Fibroblast of skin of back (primary cell): Measurements from ENCODE around the gene CCKAR.

ENCODE experiments used
- DNase-seq: peaks from one replicate; pipeline ENCODE4 v3.0.0-alpha.2; 2013

Gene CCKAR

GRCh38 chr4:26490960-26491284, 638 bp upstream of the CCKAR start:
- no peak for DNase-seq

- DNase-seq, result no peak
Measured at GRCh38 chr4:26489101-26489985, 941 bp downstream of the CCKAR start.

- no peak for DNase-seq
Measured at GRCh38 chr4:26485684-26486083, 4.6 kb downstream of the CCKAR start.

GRCh38 chr4:26484516-26484915, 5.8 kb downstream of the CCKAR start:
- DNase-seq, result no peak

- DNase-seq, result no peak
Measured at GRCh38 chr4:26484032-26484515, 6.2 kb downstream of the CCKAR start.

- DNase-seq, result no peak
Measured at GRCh38 chr4:26482508-26483462, 7.5 kb downstream of the CCKAR start.

GRCh38 chr4:26478330-26478729, 12.0 kb downstream of the CCKAR start:
- DNase-seq, result no peak

- DNase-seq, result no peak
Measured at GRCh38 chr4:26476545-26476944, 13.7 kb downstream of the CCKAR start.

- no peak for DNase-seq
Measured at GRCh38 chr4:26475716-26476115, 14.6 kb downstream of the CCKAR start.

- no peak for DNase-seq
Measured at GRCh38 chr4:26474551-26474950, 15.7 kb downstream of the CCKAR start.

GRCh38 chr4:26473893-26474292, 16.4 kb downstream of the CCKAR start:
- DNase-seq, result no peak

- no peak for DNase-seq
Measured at GRCh38 chr4:26471890-26472289, 18.4 kb downstream of the CCKAR start.

- no peak for DNase-seq
Measured at GRCh38 chr4:26468977-26469376, 21.3 kb downstream of the CCKAR start.

- DNase-seq, result no peak
Measured at GRCh38 chr4:26468283-26468949, 21.9 kb downstream of the CCKAR start.

- no peak for DNase-seq
Measured at GRCh38 chr4:26467724-26468123, 22.6 kb downstream of the CCKAR start.

GRCh38 chr4:26466578-26467270, 23.6 kb downstream of the CCKAR start:
- DNase-seq, result no peak

GRCh38 chr4:26464420-26465095, 25.7 kb downstream of the CCKAR start:
- DNase-seq, result no peak

- no peak for DNase-seq
Measured at GRCh38 chr4:26463386-26463785, 26.9 kb downstream of the CCKAR start.

GRCh38 chr4:26462874-26463273, 27.4 kb downstream of the CCKAR start:
- no peak for DNase-seq

GRCh38 chr4:26459756-26460530, 30.3 kb downstream of the CCKAR start:
- DNase-seq, result peak; percentile 73
